Lung (tissue), 12 donors: ENCODE results near the gene CES3. TPM values are rescaled to one million over a fixed set of nuclear protein-coding genes. Genes with fewer than 3 reads are reported as not detected.
"Not testable (repeated sequence)": the region's sequence is repeated elsewhere in the genome, so short reads cannot be mapped to it uniquely, and the experiment has no call there.

Experiments used
- ATAC-seq: fragments of 200-7000 bp; cut with Tn5 transposase; one replicate; pipeline ENCODE4 v1.9.1; 2020; ENCODE audit warnings: moderate number of reproducible peaks; ENCODE audit not compliant: insufficient read depth, low FRiP score
- DNase-seq, 3 donors: peaks; one replicate each; pipeline ENCODE4 v3.0.0-alpha.2; 2013 to 2017
- H3K27ac ChIP-seq, 2 donors: one replicate each; pipeline ENCODE4 v1.5.1; 2013; ENCODE audit warnings: mild to moderate bottlenecking in 2 of 2, moderate library complexity in 2 of 2, control low read depth in 1 of 2, inconsistent platforms in 1 of 2, low read depth in 1 of 2, low read length in 1 of 2
- H3K27me3 ChIP-seq, 3 donors: one replicate each; pipeline ENCODE4 v1.5.1; 2013; ENCODE audit warnings: low read length in 2 of 3; ENCODE audit not compliant: control insufficient read depth in 3 of 3, insufficient read depth in 3 of 3
- H3K36me3 ChIP-seq, 4 donors: one replicate each; pipeline ENCODE4 v1.5.1; 2013; ENCODE audit warnings: low read length in 4 of 4, mild to moderate bottlenecking in 1 of 4, moderate library complexity in 1 of 4; ENCODE audit not compliant: control insufficient read depth in 4 of 4, insufficient read depth in 4 of 4
- H3K4me1 ChIP-seq, 5 donors: one replicate each; pipeline ENCODE4 v1.5.1; 2013; ENCODE audit warnings: low read length in 5 of 5, mild to moderate bottlenecking in 2 of 5, moderate library complexity in 1 of 5; ENCODE audit not compliant: control insufficient read depth in 5 of 5, insufficient read depth in 5 of 5
- H3K4me3 ChIP-seq: one replicate; pipeline ENCODE4 v1.5.1; 2013; ENCODE audit warnings: mild to moderate bottlenecking, control low read depth, moderate library complexity
- H3K9ac ChIP-seq, 2 donors: one replicate each; pipeline ENCODE4 v1.5.1; 2013; ENCODE audit warnings: low read length in 2 of 2, control low read depth in 1 of 2; ENCODE audit not compliant: insufficient read depth in 1 of 2
- H3K9me3 ChIP-seq, 4 donors: one replicate each; pipeline ENCODE4 v1.5.1; 2013; ENCODE audit warnings: low read length in 3 of 4, mild to moderate bottlenecking in 1 of 4, moderate library complexity in 1 of 4; ENCODE audit not compliant: control insufficient read depth in 4 of 4, insufficient read depth in 3 of 4
- CTCF ChIP-seq: IDR thresholded peaks from 2 replicates; pipeline ENCODE4 v1.5.1; 2012; ENCODE audit warnings: mild to moderate bottlenecking; ENCODE audit errors: control extremely low read depth, extremely low read depth
- WGBS, 2 donors: extraction: QIAGEN DNeasy Blood & Tissue Kit; methylation state at CpG; one replicate each; pipeline ENCODE4 v1.1.7; 2013; 5-methylcytosine and 5-hydroxymethylcytosine counted together
- polyA plus RNA-seq, 2 donors: library from polyadenylated mRNA; stranded (reverse); fragments of 200-250 nt; gene quantifications; one replicate each; pipeline ENCODE4 v1.2.1, GENCODE V29; 2013
- total RNA-seq, 2 donors: library from RNA; depleted of rRNA in 1 of 2; stranded (reverse); fragments of >200 nt in 1 of 2; gene quantifications; one replicate each; pipeline ENCODE4 v1.2.1, GENCODE V29; 2014 to 2021
- donor health status: control.
- donor health status: control.
- donor health status: Bipolar disorder and iron deficiency.
- donor health status: healthy.
- donor health status: DM: yes; HTN: yes; CAD: no.

The CES3 gene
- total and polyA plus RNA-seq, 4 donors = 0.57 to 2.6 (median 0.91) TPM

GRCh38 chr16:66944054-66944441, 17.0 kb upstream of the CES3 start:
- WGBS, 2 donors = 94 to 96% methylated on average over 5 of the region's 5 CpGs
- Histone ChIP-seq H3K27ac (no peak overlapping the region), H3K4me1 (peaks cover 0 to 18% (median 6%) of the 10 kb centered on the region in 5 donors), H3K27me3 (peaks cover 0 to 10% (median 7%) of the 10 kb centered on the region in 3 donors), H3K36me3 (peaks cover 22 to 45% (median 34%) of the 10 kb centered on the region in 4 donors), H3K9me3 (no peaks in the 10 kb centered on the region), H3K4me3 (no peak overlapping the region), H3K9ac (no peak overlapping the region)
- TF ChIP-seq CTCF = no peak
- DNase-seq = no peak
- no peak for ATAC-seq

- H3K4me1 ChIP-seq = peaks cover 0 to 21% (median 6%) of the 10 kb centered on the region in 5 donors
- DNase-seq = not testable (repeated sequence)
These were observed 16.1 kb upstream of the CES3 start for GRCh38 chr16:66944971-66945370.

GRCh38 chr16:66945939-66946338, 15.1 kb upstream of the CES3 start:
- Histone ChIP-seq H3K4me1 (peaks cover 0 to 21% (median 6%) of the 10 kb centered on the region in 5 donors), H3K27ac (no peak overlapping the region), H3K9me3 (no peaks in the 10 kb centered on the region), H3K4me3 (no peak overlapping the region), H3K9ac (no peak overlapping the region), H3K36me3 (peaks cover 14 to 30% (median 22%) of the 10 kb centered on the region in 4 donors), H3K27me3 (peaks cover 0 to 28% (median 22%) of the 10 kb centered on the region in 3 donors)
- no peak for DNase-seq
- 83 to 90% methylated on average over 4 of the region's 4 CpGs for WGBS, 2 donors
- ATAC-seq = no peak
- no peak for TF ChIP-seq CTCF

More at GRCh38 chr16:66944971-66945370, 16.1 kb upstream of the CES3 start:
- H3K4me3 ChIP-seq, H3K9me3 ChIP-seq, ATAC-seq, H3K27ac ChIP-seq, H3K9ac ChIP-seq: not testable (repeated sequence)
- Histone ChIP-seq H3K27me3 (peaks cover 0 to 20% (median 16%) of the 10 kb centered on the region in 3 donors), H3K36me3 (peaks cover 22 to 38% (median 29%) of the 10 kb centered on the region in 4 donors)
- WGBS, 2 donors = 86% methylated on average over 9 of the region's 9 CpGs

DNA sequence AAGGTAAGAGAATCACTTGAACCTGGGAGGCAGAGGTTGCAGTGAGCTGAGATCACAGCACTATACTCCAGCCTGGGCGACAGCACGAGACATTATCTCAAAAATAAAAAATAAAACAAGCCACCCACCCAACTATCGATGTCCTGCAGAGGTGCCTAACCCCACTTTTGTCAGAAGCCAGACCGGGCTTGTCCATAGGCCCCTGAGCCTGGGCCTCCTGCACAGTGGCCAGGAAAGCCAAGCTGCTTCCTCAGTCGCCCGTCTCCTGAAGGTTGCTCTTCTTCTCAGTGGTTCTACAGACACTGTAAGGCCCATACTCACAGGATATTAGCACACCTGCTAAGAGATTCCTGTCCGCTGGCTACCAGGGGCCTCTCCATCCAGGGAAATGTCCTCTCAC, 14.5 kb upstream of the CES3 start:
- 72% methylated on average over 7 of the region's 7 CpGs for WGBS, 2 donors
- H3K36me3 ChIP-seq = peaks cover 8 to 24% (median 16%) of the 10 kb centered on the region in 4 donors
- TF ChIP-seq CTCF = no peak

More for the DNA sequence above, 14.5 kb upstream of the CES3 start:
- Histone ChIP-seq H3K4me3 (no peak overlapping the region), H3K9me3 (no peaks in the 10 kb centered on the region), H3K27ac (no peak overlapping the region), H3K4me1 (peaks cover 0 to 21% (median 6%) of the 10 kb centered on the region in 5 donors), H3K27me3 (peaks cover 0 to 34% (median 24%) of the 10 kb centered on the region in 3 donors), H3K9ac (no peak overlapping the region)
- DNase-seq (no peak), ATAC-seq (no peak)
